Glomerular visceral epithelial cell (primary cell): ENCODE data around the gene HOXA13.

Experiments
- DNase-seq: peaks from one replicate; pipeline ENCODE4 v3.0.0-alpha.2; 2016; ENCODE audit errors: extremely low spot score

HOXA13 gene

DNA sequence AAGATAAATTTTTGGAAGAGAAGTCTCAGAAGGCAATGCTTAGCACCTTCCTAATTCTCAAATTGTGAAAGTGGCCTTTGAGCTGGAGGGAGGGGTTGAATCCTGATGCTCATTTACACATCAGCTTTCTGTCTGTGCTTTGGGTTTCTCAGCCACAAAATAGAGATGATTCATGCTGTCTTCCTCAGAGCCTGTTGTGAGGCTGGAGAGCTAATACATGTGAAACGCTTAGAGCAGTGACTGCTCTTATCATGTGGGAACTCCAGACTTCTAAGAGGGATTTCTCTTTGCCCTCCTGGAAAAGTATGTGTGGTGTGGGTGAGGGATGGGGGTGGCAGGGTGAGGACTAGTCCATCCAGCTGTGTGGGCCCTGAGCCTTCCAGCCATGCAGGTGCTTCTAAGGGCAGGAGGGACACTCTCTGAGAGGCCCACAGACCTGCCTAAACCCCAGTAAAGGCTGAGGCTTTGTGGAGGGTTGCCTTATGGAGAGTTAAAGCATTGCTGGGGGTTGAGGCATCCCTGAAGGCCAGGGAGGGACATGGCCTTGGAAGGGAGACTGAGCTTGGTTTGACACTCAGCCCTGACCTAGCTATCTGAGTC, 37.9 kb upstream of the HOXA13 start:
- DNase-seq = peak; percentile 51

DNA sequence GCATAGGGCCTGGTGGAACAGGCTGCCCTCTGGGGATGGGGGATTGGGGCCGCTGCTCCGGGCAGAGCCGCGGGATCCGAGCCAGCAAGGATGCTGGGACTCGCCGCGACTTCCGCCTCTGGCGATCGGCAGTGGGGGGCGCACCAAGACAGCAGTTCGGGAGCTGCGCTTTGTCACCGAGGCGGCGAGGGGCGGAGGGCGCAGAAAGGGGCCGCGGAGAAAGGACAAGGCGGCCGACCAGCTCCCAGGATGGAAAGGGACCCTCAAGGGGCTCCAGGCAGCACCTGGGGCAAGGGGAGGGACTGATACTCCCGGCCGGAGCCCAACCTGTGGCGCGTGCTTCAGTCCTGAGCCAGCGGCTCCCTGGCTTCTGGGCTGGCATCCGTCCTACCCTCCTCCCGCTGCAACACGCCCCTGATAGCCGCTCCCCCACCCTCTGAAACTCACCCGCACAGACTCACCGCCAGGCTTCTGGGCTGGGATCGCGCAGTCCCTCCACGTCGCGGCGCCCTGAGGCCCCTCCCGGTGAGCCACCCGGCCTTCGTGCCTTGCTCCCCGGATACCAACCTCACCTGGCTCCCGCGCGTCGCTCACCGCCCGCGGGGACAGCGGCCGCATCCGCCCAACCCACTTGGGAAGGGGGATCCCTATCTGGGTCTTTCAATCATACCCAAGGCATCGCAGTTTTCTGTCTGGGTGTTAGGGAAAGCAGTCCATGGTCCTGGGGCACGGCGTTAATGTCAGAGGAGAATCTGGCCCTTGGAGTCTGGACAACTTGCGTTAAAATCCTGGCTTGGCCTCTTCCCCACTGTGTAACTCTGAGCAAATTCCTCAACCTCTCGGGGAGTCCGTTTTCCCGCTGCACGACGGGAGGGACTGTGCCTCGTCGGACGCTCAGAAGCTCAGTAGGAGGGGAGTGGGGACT, 35.8 kb upstream of the HOXA13 start:
- DNase-seq = peak; percentile 35

DNA sequence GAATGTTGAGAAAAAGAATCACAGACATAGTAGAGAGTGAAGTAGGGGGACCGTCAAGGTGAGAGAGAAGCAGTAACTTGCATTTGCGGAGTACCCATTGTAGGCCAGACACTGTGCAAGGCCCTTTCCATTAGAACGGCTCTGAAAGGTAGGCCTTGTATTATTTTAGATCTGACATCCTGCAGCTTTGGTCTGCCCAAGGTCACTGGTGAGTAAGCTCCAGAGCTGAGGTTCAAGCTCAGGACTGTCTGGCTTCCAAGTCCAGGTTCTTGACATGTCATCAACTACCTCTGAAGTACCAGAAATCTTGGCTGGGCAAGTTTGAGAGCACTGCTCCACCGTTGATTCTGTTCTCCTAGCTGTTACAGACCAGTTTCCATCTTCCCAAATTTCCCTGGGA, 29.6 kb upstream of the HOXA13 start:
- DNase-seq = no peak

DNA sequence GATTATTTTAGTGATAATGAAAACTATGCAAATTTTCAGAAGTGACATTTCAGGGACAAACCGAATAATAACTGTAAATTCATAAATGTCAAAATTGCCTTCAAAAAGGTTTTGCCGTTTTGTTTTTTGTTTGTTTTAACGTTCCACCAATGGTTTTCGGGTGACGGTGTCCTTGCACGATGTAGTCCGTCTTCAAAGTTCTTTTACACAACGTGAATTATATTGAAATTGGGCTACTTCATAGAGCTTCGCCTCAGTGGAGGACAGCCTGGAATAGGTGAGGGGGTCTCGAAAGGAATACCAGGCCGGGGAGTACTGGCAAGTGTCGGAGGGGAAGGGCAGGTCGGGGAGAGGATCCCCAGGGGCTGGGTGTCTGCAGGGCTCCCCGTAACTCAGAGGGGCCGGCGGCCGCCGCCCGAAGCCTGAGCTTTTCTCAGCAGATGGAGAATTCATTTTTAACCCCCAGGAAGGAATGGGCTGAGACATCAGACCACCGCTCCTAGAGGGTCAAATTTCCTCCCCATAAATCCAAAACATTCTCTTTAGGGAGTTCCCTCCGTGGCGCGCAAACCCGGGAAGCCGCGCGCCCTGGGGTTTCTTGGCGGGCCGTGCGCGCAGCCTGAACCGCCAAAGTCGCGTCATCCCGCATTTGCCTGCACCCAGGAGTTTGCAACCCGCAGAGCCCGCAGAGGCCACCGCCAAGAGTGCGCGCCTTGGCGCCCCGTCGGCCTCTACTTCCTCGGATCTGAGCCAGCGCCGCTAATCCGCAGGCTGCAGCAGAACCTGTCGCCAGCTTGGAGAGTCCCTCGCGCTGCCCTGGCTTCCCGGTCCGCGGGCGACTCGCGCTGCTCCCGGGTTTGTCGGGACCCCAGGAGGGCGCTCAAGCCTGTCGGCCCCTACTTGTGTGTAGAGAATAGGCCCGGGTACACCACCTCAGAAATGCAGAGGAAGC, 25.4 kb upstream of the HOXA13 start:
- no peak for DNase-seq

DNA sequence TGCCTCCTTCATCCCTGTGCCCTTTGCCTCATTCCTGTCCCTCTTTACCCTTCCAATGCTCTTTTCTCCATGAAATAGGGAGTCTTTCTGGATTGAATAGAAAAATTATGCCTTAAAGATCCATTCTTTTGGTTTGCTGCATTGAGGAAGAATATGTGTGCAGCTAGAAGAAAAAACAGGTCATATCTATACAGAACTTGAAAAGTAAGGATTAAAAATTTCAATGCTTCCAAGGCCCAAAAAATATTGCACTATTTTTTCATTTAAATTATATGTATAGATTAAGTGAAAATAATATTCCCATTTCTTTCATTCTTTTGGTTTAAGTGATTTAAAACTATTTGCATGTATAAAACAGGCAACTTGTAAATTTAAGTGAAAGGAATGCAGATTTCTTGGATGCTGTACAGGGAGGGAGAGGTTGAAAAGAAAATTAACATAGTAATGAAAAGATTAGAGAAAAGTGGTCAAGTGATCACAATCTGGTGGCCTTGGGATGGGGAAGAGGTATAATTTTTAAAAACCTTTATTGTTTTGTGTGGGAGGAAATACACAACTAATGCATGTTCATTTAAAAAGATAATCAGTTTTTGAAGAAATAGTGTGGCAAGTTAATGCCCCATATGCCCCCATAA, 24.2 kb upstream of the HOXA13 start:
- DNase-seq = no peak

DNA sequence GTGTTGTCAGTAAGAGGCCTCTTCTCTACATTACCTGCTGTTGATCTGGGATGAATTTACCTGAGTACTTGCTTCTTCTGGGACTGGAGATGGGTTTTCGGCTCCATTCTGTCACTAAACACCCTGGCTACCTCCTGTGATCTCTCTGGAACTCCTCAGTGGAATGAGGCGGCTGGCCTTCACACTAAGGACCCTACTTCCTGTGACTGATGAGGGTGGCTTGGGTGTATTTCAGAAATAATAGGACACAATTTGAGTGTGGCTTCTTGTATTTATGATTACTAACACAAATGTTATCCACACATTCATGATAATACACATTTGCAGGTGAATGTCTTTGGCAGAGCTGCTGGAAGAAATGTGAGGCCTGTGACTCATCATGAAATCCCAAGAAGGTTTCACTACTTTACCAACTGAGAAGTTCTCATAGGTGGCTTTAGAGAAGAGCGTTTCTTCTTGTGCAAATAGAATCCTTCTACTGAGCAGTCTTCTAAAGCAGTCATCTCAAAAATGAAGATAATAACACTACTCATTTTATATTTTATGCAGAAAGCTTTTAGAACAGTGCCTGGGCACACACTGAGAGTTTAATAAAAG, 21.4 kb upstream of the HOXA13 start:
- DNase-seq = no peak

DNA sequence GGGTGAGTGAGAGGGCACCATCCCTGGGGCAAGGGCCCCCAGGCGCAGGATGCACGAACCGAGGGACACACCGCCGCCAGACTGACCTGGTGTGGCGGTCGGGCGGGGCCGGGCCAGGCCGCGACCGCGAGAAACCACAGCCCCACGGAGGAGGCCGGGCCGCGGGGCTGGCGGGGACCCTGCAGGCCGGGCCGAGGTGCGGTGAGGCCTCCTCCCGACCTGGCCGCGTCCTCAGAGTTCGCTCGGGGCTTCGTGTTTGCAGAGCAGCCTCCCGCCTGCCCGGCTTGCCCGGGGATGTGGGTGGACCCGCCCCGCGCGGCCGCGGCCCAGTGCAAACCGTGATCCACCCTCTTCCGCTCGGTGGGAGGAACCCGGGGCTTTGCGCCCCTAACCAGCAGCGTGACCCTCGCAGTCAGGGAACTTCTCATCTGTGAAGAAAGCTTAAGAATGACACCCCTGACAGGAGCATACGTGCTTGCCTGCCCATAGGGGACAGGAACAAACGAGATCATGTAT, 20.6 kb upstream of the HOXA13 start:
- DNase-seq = no peak

DNA sequence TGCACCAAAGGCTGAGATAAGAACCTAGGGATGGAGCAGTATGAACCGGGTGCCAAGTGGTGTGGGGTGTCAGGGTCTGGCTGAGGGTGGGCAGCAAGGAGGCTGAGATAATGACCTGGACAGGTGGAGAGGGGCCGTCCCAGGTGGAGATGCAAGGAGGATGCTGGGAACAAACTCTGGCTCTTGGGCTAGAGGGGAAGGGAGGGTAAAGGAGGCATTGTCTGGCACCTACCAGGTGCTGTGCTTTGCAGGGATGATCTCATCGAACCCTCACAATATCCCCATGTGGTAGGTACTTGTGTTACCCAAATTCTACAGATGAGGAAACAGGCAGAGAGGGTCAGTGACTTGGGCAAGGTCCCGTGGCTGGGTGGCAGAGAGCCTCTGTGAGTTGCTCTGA, 19.9 kb upstream of the HOXA13 start:
- DNase-seq = no peak

DNA sequence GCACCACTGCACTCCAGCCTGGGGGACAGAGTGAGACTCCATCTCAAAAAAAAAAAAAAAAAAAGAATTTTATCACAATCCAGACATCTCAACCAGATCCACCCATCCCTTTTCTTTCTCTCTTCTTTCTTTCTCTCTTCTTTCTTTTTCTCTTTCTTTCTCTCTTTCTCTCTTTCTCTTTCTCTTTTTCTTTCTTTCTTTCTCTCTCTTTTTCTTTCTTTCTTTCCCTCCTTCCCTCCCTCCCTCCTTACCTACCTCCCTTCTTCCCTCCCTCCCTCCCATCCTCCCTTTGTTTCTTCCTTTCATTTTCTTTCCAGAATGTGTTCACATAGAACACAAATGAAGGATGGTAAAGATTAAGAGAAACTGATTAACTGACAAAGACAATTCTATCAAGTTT, 18.1 kb upstream of the HOXA13 start:
- no peak for DNase-seq

DNA sequence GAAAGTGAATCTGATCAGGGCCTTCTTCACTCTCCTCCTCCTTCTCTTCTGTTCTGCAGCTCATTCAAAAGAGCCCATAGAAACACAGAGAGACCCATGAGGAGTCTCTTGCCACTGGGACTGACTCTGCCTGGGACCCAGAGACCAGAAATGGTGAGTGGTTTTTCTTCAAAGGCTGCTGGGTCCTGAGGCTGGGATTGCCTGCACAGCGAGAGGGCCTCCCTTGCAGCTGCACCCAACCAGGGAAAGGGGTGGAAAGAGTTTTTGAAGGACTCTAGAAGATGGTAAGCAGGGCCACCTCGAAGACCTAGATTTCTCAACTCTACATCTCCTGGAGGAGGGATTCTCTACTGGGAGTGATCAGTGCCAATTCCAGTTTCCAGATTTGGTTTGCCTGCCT, 15.5 kb upstream of the HOXA13 start:
- DNase-seq = no peak

DNA sequence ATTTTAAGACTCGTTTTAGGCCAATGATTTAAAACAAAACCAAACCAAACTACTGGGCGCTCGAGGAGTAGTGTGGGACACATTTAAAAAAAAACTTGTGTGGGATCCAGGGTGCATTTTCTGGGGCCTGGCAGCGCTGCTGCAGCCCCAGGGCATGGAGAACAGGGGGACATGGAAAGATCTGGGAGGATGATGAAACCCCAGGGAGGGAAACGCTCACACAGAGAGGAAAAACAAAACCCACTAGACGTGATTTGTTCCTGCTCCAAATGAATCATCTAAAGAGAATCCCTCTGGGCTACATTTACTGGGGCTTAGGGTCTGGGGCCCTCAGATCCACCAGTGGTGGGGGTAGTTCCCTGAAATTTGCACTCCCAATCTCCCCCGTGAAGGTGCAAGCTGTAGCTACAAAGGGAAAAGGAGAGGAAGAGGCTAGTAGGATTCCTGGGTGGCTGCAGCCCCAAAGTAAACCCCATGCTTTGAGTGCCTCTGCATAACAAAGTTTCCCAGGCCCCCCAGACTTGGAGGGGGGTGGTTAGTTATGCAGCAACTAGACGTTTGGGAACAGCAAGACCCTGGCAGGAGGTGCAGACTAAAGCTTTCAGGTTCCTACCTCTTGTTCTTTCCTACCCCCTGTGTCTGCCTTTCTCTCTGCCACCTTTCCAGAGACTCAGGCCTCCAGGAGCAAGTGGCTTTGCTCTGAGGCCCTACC, 14.5 kb upstream of the HOXA13 start:
- no peak for DNase-seq

DNA sequence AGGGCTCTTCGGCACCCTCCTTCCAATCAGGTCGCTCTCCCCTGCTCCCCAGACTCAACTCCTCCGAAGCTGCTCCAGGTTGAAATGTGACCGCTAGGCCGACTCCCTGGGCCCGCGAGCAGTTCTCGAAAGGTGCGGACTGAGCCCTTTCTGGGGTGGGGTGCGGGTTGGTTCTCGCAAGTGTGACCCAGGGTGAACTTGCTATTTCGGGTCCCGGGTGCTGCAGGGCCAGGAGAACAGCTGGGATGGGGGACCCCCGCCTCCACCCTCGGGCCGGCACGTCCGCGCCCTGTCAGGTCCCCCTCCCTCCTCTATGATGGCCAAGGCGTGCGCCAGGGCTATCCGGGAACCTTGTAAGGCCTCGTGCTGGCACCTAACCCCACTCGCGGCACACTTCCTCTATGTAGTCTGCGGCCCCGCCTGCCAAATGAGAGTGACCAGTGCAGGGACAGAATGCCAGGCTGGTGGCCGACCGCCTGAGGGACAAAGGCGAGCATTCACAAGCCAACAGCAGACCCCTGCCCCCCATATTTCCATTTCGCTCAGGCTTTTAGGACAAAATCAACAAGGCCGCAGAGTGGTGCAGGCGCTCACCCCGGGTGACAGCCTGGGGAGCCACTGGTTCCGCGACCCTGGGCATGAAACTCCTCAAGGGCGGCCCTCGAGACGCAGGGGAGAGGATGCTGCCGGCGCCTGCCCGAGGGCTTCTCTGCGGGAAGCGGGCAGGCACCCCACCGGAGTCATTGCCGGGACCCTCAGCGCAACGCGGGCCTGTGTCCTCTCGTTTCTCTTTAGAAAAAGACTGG, 13.7 kb upstream of the HOXA13 start:
- no peak for DNase-seq

DNA sequence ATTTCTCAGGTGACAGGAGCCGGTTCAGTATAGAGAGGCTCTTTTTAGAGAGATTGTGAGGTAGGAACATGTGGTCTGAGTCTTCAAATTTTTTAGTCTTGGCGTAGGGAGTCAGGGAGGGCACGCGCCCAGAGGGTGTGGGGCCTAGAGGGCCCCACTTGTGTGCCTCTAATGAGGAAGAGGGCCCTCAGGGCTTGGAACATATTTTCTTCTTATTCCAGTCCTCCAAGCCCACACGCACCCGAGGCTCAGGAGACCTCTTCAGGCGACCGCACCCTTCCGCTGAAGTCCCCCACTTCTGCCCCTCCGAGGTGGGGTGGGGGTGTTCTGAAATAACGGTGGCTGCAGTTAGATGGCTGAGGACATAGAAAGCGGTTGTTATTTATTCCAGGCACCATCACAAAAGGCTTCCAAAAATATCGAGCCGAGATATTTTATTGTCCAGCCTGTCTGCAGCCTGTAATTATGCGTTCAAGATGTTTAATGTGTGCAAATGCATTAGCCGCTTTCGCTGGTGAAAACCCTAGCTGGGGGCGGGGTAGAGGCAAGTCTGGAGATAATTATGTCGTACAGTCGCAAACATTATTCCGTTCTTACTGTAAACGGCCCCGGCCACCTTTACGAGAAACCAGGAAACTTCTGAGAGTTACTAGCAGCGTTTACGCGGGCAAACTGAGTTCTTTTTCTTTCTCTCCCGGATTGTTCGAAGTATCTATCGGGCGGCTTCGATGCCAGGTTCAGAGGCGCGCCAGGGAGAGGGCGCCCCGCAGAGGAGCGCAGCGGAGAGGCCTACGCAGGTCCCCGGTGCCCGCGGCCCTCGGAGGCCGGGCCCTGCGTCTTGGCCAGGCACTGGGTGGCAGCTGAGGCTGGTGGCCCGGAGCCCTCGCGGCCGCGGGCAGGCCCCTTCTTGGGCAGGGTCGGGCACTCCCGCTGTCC, 12.9 kb upstream of the HOXA13 start:
- no peak for DNase-seq

DNA sequence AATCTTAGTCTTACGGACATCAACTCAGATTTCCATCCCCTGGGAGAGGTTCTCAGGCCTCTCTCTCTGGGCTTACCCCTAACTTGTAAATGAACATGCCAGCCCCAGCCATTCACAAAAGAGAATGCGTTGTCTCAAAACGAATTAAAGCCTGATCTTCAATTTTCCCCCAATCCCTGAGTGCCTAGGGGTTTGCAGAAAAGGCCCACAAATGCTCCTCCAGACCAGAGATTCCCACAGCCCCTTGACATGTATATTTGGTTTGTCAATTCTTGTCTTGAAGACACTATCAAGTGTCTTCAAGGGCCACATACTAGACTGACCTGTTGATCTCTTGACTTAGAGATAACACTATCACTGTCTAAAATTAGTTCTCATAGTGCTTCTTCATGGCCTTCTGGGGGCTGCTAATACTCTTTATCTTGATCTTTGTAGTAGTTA, 11.9 kb upstream of the HOXA13 start:
- no peak for DNase-seq

DNA sequence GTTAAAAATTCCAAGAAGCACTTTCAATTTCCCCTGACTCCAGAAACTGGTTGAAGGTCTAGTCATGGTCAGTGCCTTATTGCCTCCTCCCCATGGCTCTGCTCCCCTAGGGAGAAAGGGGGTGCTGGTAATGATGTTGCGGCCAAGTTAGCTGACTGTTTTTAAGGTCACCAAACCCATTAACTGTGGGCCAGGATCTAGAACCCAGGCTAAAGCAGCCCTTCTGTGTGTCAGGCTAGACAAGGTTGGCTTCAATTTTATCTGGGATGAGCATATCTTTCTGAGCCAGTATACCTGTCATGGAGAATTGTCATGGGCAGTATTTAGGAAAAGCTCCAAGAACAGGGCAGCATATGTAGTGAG, 11.2 kb upstream of the HOXA13 start:
- no peak for DNase-seq

DNA sequence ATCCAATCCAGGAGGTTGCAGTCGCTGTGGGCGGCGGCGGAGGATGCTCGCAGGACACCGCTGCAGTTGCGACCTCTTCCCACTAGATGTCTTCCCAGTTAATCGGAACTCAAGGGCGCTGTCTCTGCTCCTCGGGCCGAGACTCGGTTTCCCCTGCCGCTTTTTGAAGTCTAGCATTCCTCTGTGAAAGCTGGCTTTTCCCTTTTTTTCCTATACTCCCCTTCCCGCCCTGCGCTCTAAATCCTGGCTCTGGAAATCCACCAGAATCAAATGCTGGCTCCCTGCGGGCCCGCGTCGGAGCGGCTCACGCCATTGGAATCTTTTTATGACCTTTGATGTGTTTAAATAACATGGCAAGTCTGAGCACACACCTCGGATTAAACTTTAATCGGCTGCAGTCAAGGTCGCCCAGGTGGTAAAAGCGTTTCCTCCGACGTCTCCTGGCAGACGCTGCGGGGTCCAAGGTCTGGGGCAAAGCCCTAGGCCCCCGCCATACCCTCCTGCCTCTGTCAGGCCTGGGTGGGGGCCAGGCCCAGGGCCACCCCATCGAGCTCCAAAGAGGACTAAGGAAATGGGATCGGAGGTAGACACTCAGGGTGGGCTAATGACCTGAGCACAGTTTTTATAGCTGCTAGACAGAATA, 10.7 kb upstream of the HOXA13 start:
- peak; percentile 31 for DNase-seq

DNA sequence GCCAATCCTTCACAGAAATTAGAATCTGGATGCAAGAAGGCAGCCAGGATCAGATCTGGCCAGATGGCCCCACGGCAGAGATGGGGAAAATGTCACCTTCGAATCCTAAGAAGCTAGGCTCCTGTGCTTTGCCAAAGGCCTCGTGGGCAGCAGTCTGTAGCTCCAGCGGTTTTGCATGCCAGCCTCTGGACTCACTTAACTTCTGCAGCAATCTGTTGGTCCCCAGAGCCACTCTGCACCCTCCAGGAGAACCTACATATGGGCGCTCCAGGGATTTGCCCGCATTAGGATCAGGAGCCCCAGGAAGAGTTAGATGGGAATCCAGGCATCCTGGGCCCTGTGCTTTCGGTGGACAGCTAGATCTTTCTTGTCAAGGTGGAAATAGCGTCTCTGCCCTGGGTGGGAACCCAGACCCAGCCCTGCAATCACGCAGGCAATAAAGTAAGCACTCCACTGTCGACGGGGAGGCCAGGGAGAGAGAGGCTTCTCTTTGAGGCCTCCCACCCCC, 10.1 kb upstream of the HOXA13 start:
- no peak for DNase-seq

DNA sequence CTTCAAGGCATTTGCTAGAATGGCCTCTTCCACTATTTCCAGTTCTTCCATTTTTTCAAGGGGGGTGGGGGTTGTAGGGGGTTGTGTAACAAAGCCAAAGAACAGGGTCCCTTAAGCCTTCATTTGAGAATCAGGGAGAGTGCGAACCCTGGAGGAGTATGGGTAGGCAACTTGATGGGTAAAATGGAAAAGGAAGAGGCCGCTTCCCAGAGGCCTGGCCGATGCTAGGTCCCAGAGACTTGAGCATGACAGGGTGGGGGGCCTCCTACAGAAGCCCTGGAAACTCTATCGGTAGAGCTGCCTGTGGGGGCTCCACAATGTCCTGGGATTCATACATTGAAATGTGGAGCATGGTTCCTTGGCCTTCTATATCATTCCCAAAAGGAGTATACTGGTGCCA, 9.1 kb upstream of the HOXA13 start:
- DNase-seq = no peak
